Transverse colon (tissue), 4 donors: Measurements from ENCODE around the gene RNF44. TPM values are rescaled to one million over a fixed set of nuclear protein-coding genes. Genes with fewer than 3 reads are reported as not detected.
A peak's percentile ranks its signal among the peaks of the same experiment; 100 is the strongest.

Source experiments
- DNase-seq: peaks from one replicate; pipeline ENCODE4 v3.0.0-alpha.2; 2019
- H3K27ac ChIP-seq, 4 donors: fragments of 200-600 bp; sonication (generic); 2 replicates each; pipeline ENCODE4 v1.5.1; 2016 to 2018; ENCODE audit warnings: inconsistent platforms in 4 of 4
- H3K27me3 ChIP-seq: fragments of 200-600 bp; sonication (generic); 2 replicates; pipeline ENCODE4 v1.5.1; 2017; ENCODE audit warnings: inconsistent platforms
- H3K36me3 ChIP-seq, 4 donors: fragments of 200-600 bp; sonication (generic); 2 replicates each; pipeline ENCODE4 v1.5.1; 2017 to 2019; ENCODE audit warnings: inconsistent platforms in 4 of 4
- H3K4me1 ChIP-seq, 4 donors: fragments of 200-600 bp; sonication (generic); 2 replicates each; pipeline ENCODE4 v1.5.1; 2017 to 2020; ENCODE audit warnings: inconsistent platforms in 4 of 4
- H3K4me3 ChIP-seq, 4 donors: fragments of 200-600 bp; sonication (generic); 1 replicate in 1 of 4; 2 replicates in 3 of 4; pipeline versions ENCODE4 v1.5.1 to v1.6.1; 2017 to 2019; ENCODE audit warnings: inconsistent platforms in 4 of 4
- H3K9me3 ChIP-seq, 2 donors: fragments of 200-600 bp; sonication (generic); 2 replicates each; pipeline ENCODE4 v1.5.1; 2017 to 2019; ENCODE audit warnings: inconsistent platforms in 2 of 2
- EP300 ChIP-seq: sonication (generic); formaldehyde crosslinking; IDR thresholded peaks from one replicate; pipeline ENCODE4 v1.6.1; 2017; ENCODE audit warnings: antibody characterized with exemption, low read depth
- POLR2A ChIP-seq: fragments of 450-650 bp; IDR thresholded peaks from one replicate; pipeline ENCODE4 v1.6.1; 2016; ENCODE audit warnings: antibody characterized with exemption, mild to moderate bottlenecking, moderate library complexity
- POLR2AphosphoS5 ChIP-seq, 3 donors: sonication (generic); formaldehyde crosslinking; IDR thresholded peaks; one replicate each; pipeline ENCODE4 v1.6.1; 2016; ENCODE audit warnings: antibody characterized with exemption in 3 of 3
- WGBS, 2 donors: methylation state at CpG; one replicate each; pipeline ENCODE4 v1.1.5; 2018; ENCODE audit warnings: low coverage in 1 of 2; 5-methylcytosine and 5-hydroxymethylcytosine counted together
- in situ Hi-C, 4 donors: fragments of 200-750 bp; cut with MboI; loops; one replicate each; pipeline versions ENCODE4 v1.15.0 to v1.15.1; 2017; ENCODE audit warnings: low sequenced_read_pairs in 3 of 4, low pct_ligation_motif_present in 1 of 4, low pct_unique_long_range_greater_than_20kb in 1 of 4
- intact Hi-C: fragments of 100-400 bp; cut with DNase I; formaldehyde crosslinking; loops from one replicate; pipeline ENCODE4 v1.15.1; 2023; ENCODE audit warnings: low total_unique reads
- total RNA-seq, 4 donors: library from RNA; depleted of rRNA; stranded (reverse); fragments of >200 nt; gene quantifications; one replicate each; pipeline ENCODE4 v1.1.0, GENCODE V29; 2016
- TF ChIP-seq, protein P1 (sequence below), 5 experiments: fragments of 200-600 bp in 3 of 5; fragments of 450-650 bp in 2 of 5; sonication (generic) in 3 of 5; IDR thresholded peaks; 1 replicate in 2 of 5; 2 replicates in 3 of 5; pipeline ENCODE4 v1.5.1; 2016 to 2017; ENCODE audit warnings: antibody characterized with exemption in 5 of 5, inconsistent platforms in 3 of 5, mild to moderate bottlenecking in 2 of 5, moderate library complexity in 1 of 5

Gene RNF44
- total RNA-seq, 4 donors from 2014 or later: 43.8 to 65.6 (median 54.8) TPM

DNA sequence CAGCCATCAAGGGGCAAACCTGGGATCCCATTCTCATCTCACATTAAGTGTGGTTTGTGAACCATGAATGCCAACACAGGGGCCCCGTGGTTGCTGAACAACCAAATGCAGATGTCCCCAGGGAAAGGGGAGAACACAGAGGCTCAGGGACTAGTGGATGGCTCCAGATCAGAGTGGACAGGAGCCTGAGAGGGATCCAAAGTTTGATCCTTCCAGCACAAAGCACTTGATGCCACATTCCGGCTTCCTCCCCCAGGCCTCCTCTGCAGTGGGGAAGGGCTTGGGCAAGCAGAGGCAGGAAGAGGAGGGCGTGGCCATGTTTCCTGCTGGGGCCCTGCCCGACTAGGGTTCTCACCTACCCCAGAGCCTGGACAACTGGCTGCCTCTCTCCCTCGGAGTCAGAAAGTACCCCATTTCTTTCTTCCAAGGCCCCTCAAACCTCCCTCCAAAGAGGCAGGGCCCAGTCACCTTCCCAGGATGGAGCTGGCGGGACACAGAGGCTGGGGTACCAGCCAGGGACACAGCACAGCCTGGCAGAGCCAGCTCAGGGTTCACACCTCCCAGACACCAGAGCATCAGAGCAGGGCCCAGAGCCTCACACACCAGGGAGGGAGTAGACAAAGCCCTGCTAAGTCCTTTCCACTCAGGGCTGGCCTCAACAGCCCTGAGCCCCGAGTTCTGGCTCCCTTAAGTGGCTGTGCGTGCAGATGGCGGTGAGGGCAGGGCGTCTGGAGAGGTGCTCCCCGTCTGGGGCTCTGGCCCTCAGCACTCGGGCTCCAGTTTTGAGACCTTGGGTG lies 4.3 kb upstream of the RNF44 start:
- DNase-seq: peak; percentile 86
- TF ChIP-seq, protein P1, sequence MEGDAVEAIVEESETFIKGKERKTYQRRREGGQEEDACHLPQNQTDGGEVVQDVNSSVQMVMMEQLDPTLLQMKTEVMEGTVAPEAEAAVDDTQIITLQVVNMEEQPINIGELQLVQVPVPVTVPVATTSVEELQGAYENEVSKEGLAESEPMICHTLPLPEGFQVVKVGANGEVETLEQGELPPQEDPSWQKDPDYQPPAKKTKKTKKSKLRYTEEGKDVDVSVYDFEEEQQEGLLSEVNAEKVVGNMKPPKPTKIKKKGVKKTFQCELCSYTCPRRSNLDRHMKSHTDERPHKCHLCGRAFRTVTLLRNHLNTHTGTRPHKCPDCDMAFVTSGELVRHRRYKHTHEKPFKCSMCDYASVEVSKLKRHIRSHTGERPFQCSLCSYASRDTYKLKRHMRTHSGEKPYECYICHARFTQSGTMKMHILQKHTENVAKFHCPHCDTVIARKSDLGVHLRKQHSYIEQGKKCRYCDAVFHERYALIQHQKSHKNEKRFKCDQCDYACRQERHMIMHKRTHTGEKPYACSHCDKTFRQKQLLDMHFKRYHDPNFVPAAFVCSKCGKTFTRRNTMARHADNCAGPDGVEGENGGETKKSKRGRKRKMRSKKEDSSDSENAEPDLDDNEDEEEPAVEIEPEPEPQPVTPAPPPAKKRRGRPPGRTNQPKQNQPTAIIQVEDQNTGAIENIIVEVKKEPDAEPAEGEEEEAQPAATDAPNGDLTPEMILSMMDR (IDR thresholded peaks at IDR 0.05): no peak
- peak; percentile 73 for TF ChIP-seq POLR2A
- no peak for TF ChIP-seq EP300
- peak in 2 of 3 donors; percentile 71 to 77 for TF ChIP-seq POLR2AphosphoS5 (IDR thresholded peaks at IDR 0.05)
- Histone ChIP-seq H3K27me3 (no peaks in the 10 kb centered on the region), H3K36me3 (no peaks in the 10 kb centered on the region), H3K27ac (peak overlapping the region; percentile 96 to 97 (median 97)), H3K9me3 (no peaks in the 10 kb centered on the region), H3K4me1 (peaks cover 8 to 41% (median 37%) of the 10 kb centered on the region in 4 donors), H3K4me3 (peak overlapping the region in 2 of 4 donors; percentile 82 to 91)
- intact Hi-C loops: no loop called here
- in situ Hi-C loops: no loop called here
- WGBS, 2 donors: 38% methylated on average over 12 of the region's 12 CpGs; no CpG with 5 or more reads in 1 of the 2 donors

DNA sequence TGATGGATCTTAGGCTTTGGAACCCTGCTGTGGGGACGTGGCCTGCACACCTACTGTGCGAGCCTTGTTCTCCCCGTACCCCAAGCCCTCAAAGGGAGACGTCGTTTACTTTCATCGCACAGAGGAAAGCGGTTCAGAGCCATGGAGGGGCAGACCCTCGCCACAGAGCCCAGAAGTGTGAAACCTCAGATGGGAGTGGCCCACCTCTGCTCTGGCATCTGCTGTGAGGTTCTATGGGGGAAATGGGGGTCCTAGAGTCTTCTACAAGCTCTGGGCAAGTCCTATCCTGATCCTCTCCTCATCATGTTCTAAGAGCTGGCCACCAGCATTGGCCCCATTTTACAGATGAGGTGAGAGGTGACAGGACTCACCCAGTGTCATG lies 3.7 kb upstream of the RNF44 start:
- no peak for DNase-seq
- no peaks in the 10 kb centered on the region for H3K36me3 ChIP-seq
- intact Hi-C loops (no loop called here), in situ Hi-C loops (no loop called here)
- H3K4me3 ChIP-seq: no peak overlapping the region
- H3K9me3 ChIP-seq: no peaks in the 10 kb centered on the region
- no peaks in the 10 kb centered on the region for H3K27me3 ChIP-seq
- WGBS, 2 donors: 80% methylated on average over 8 of the region's 8 CpGs; no CpG with 5 or more reads in 1 of the 2 donors
- H3K4me1 ChIP-seq: peaks cover 8 to 40% (median 33%) of the 10 kb centered on the region in 4 donors
- no peak for TF ChIP-seq POLR2A
- TF ChIP-seq EP300: no peak
- TF ChIP-seq POLR2AphosphoS5 (IDR thresholded peaks at IDR 0.05): no peak
- TF ChIP-seq, protein P1 (IDR thresholded peaks at IDR 0.05): no peak
- peak overlapping the region; percentile 96 to 97 (median 97) for H3K27ac ChIP-seq

DNA sequence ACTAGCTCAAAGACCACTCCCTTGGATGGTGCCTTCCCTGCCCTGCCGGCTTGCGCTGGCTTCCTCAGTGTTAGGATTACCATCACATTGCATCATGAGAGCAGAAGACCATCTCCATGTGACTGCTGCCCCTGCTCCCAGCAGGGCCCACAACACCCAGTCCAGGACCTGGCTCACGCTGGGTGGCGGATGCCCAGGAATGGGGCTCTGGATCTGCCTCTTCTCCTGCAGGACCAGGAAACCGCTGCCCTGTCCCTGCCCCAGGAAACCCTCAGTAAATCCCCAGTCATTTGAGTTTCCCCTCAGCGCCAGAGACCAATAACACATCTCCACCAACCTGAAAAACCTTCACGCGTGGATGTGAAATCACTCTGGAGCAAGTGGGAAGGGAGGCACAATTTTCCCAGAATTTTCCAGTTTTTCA lies 3.3 kb upstream of the RNF44 start:
- in situ Hi-C loops: no loop called here
- TF ChIP-seq POLR2A (no peak), EP300 (no peak), POLR2AphosphoS5 (IDR thresholded peaks at IDR 0.05) (no peak)
- TF ChIP-seq, protein P1 (IDR thresholded peaks at IDR 0.05): no peak
- intact Hi-C loops: no loop called here
- Histone ChIP-seq H3K36me3 (no peaks in the 10 kb centered on the region), H3K27me3 (no peaks in the 10 kb centered on the region), H3K4me3 (no peak overlapping the region), H3K4me1 (peaks cover 8 to 42% (median 35%) of the 10 kb centered on the region in 4 donors), H3K27ac (peak overlapping the region in 2 of 4 donors; percentile 97), H3K9me3 (no peaks in the 10 kb centered on the region)
- WGBS, 2 donors: 90 to 92% methylated on average over 2 to 8 of the region's 8 CpGs
- no peak for DNase-seq

DNA sequence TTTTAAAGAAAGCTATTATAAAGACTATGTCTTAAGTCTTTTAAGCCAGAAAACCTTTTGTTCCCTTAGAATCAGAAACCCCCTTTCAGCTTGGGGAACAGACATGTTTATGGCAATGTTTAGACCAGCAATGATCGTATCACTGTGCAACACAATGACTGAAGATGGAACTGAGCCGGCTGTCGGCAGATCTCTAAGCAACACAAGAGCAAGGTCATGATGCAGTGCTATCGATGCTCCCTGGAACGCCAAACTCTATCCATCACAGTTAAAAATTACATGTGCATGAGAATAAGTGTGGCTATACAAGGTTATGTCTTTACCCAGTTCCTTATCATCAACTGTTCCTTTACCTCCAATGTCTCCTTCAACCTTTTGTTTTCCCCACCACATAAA lies 1.8 kb upstream of the RNF44 start:
- H3K9me3 ChIP-seq: no peaks in the 10 kb centered on the region
- no peak overlapping the region for H3K4me3 ChIP-seq
- intact Hi-C loops: no loop called here
- H3K36me3 ChIP-seq: no peaks in the 10 kb centered on the region
- 53 to 79% methylated on average over 4 to 5 of the region's 5 CpGs for WGBS, 2 donors
- peaks cover 21 to 45% (median 41%) of the 10 kb centered on the region in 4 donors for H3K4me1 ChIP-seq
- in situ Hi-C loops: loop anchor here in 1 of 4 donors (5.0 kb wide), 1 partner anchor 92 kb away; the partner anchor contains the start of gene FAF2
- DNase-seq: no peak
- TF ChIP-seq POLR2AphosphoS5 (IDR thresholded peaks at IDR 0.05): no peak
- TF ChIP-seq, protein P1 (IDR thresholded peaks at IDR 0.05): no peak
- no peak for TF ChIP-seq POLR2A
- TF ChIP-seq EP300: no peak
- no peaks in the 10 kb centered on the region for H3K27me3 ChIP-seq
- H3K27ac ChIP-seq: peak overlapping the region; percentile 89 to 99 (median 98)
